WTC11 (cell line): ENCODE results near the gene PLXNA2. TPM values are rescaled to one million over a fixed set of nuclear protein-coding genes. Genes with fewer than 3 reads are reported as not detected.

ENCODE experiments used
- ATAC-seq: fragments of 200-7000 bp; cut with Tn5 transposase; 2 replicates; pipeline ENCODE4 v1.10.0; 2021; ENCODE audit warnings: mild to moderate bottlenecking, moderate library complexity
- CTCF ChIA-PET: fragments of 300-600 bp; sonication (Branson Sonifier 250); formaldehyde crosslinking; loops from one replicate; lab custom pipeline; 2021; ENCODE audit warnings: antibody characterized with exemption; lab: Charles Lee
- POLR2A ChIA-PET: fragments of 350-600 bp; sonication (Branson Sonifier 250); formaldehyde crosslinking; loops from one replicate; lab custom pipeline; 2021; ENCODE audit warnings: antibody characterized with exemption; lab: Charles Lee
- DNase-seq: peaks from one replicate; pipeline ENCODE4 v3.0.0; 2021; ENCODE audit warnings: low spot score
- H3K27ac Mint-ChIP-seq: 2 replicates; pipeline ENCODE4 v1.8.0; 2021; ENCODE audit warnings: mixed read lengths
- H3K27me3 Mint-ChIP-seq: 2 replicates; pipeline ENCODE4 v1.8.0; 2021; ENCODE audit warnings: low read depth, mild to moderate bottlenecking, moderate library complexity, mixed read lengths
- H3K36me3 Mint-ChIP-seq: 2 replicates; pipeline ENCODE4 v1.8.0; 2021; ENCODE audit warnings: mixed read lengths
- H3K4me1 Mint-ChIP-seq: 2 replicates; pipeline ENCODE4 v1.8.0; 2022; ENCODE audit warnings: mixed read lengths
- H3K4me3 Mint-ChIP-seq: 2 replicates; pipeline ENCODE4 v1.8.0; 2021; ENCODE audit warnings: mild to moderate bottlenecking, moderate library complexity, mixed read lengths
- H3K9me3 Mint-ChIP-seq: 2 replicates; pipeline ENCODE4 v1.8.0; 2021; ENCODE audit warnings: mixed read lengths
- ATF1 ChIP-seq: sonication (generic); formaldehyde crosslinking; IDR thresholded peaks from 2 replicates; pipeline ENCODE4 v1.8.1; 2023; ENCODE audit warnings: mild to moderate bottlenecking, moderate library complexity, missing genetic modification reagents
- CBFB ChIP-seq: sonication (generic); formaldehyde crosslinking; IDR thresholded peaks from 2 replicates; pipeline ENCODE4 v1.8.1; 2022; ENCODE audit warnings: mild to moderate bottlenecking, low read depth, missing genetic modification reagents
- CREM ChIP-seq: sonication (generic); formaldehyde crosslinking; IDR thresholded peaks from 2 replicates; pipeline ENCODE4 v1.8.1; 2022; ENCODE audit warnings: mild to moderate bottlenecking, missing genetic modification reagents, moderate library complexity
- CTCF ChIP-seq: fragments of 200-600 bp; IDR thresholded peaks from 2 replicates; pipeline ENCODE4 v1.8.0; 2022; ENCODE audit warnings: antibody characterized with exemption
- E2F4 ChIP-seq: sonication (generic); formaldehyde crosslinking; IDR thresholded peaks from 2 replicates; pipeline ENCODE4 v1.8.1; 2022; ENCODE audit warnings: low read depth, mild to moderate bottlenecking, moderate library complexity, missing genetic modification reagents, borderline replicate concordance
- ETV6 ChIP-seq: sonication (generic); formaldehyde crosslinking; IDR thresholded peaks from 2 replicates; pipeline ENCODE4 v1.8.1; 2022; ENCODE audit warnings: mild to moderate bottlenecking, missing genetic modification reagents
- FOXK1 ChIP-seq: sonication (generic); formaldehyde crosslinking; IDR thresholded peaks from 2 replicates; pipeline ENCODE4 v1.8.0; 2022; ENCODE audit warnings: mild to moderate bottlenecking, moderate library complexity, missing genetic modification reagents
- GABPB1 ChIP-seq: sonication (generic); formaldehyde crosslinking; IDR thresholded peaks from 2 replicates; pipeline ENCODE4 v1.8.1; 2023; ENCODE audit warnings: mild to moderate bottlenecking, missing genetic modification reagents
- JAZF1 ChIP-seq: fragments of 250-450 bp; sonication (Bioruptor Pico); IDR thresholded peaks from 2 replicates; pipeline ENCODE4 v1.9.0; 2021; ENCODE audit warnings: moderate library complexity, mild to moderate bottlenecking, inconsistent platforms
- NFYB ChIP-seq: sonication (generic); formaldehyde crosslinking; conservative IDR thresholded peaks from 2 replicates; pipeline ENCODE4 v1.8.0; 2022; ENCODE audit warnings: low read depth, missing genetic modification reagents
- NR1H2 ChIP-seq: sonication (generic); formaldehyde crosslinking; IDR thresholded peaks from 2 replicates; pipeline ENCODE4 v1.9.0; 2021; ENCODE audit warnings: mild to moderate bottlenecking, moderate library complexity, missing genetic modification reagents
- PRRX2 ChIP-seq: fragments of 250-450 bp; sonication (Bioruptor Pico); IDR thresholded peaks from 2 replicates; pipeline ENCODE4 v1.8.0; 2021; ENCODE audit warnings: mild to moderate bottlenecking
- RORB ChIP-seq: fragments of 250-450 bp; sonication (Bioruptor Pico); IDR thresholded peaks from 2 replicates; pipeline ENCODE4 v1.9.0; 2021; ENCODE audit warnings: mild to moderate bottlenecking
- ZBTB43 ChIP-seq: sonication (generic); formaldehyde crosslinking; IDR thresholded peaks from 2 replicates; pipeline ENCODE4 v1.8.1; 2023; ENCODE audit warnings: mild to moderate bottlenecking, missing genetic modification reagents
- ZNF121 ChIP-seq: sonication (generic); formaldehyde crosslinking; IDR thresholded peaks from 2 replicates; pipeline ENCODE4 v1.8.0; 2023; ENCODE audit warnings: missing genetic modification reagents
- ZNF219 ChIP-seq: sonication (generic); formaldehyde crosslinking; IDR thresholded peaks from 2 replicates; pipeline ENCODE4 v1.8.0; 2023; ENCODE audit warnings: missing genetic modification reagents, mild to moderate bottlenecking, borderline replicate concordance
- total RNA-seq: library from RNA; stranded (reverse); gene quantifications from 3 replicates; pipeline ENCODE4 v1.2.3, GENCODE V29; 2021
- TF ChIP-seq, protein P1 (sequence below): sonication (generic); formaldehyde crosslinking; IDR thresholded peaks from 2 replicates; pipeline ENCODE4 v1.8.0; 2022; ENCODE audit warnings: missing genetic modification reagents
- TF ChIP-seq, protein P2 (sequence below): sonication (generic); formaldehyde crosslinking; conservative IDR thresholded peaks from 2 replicates; pipeline ENCODE4 v1.8.1; 2022; ENCODE audit warnings: mild to moderate bottlenecking, missing genetic modification reagents
- TF ChIP-seq, protein P3 (sequence below): sonication (generic); formaldehyde crosslinking; IDR thresholded peaks from 2 replicates; pipeline ENCODE4 v1.8.1; 2022; ENCODE audit warnings: mild to moderate bottlenecking, missing genetic modification reagents, moderate library complexity, borderline replicate concordance

The PLXNA2 gene
- total RNA-seq, 1 experiment from 2014 or later: 4.2 TPM

DNA sequence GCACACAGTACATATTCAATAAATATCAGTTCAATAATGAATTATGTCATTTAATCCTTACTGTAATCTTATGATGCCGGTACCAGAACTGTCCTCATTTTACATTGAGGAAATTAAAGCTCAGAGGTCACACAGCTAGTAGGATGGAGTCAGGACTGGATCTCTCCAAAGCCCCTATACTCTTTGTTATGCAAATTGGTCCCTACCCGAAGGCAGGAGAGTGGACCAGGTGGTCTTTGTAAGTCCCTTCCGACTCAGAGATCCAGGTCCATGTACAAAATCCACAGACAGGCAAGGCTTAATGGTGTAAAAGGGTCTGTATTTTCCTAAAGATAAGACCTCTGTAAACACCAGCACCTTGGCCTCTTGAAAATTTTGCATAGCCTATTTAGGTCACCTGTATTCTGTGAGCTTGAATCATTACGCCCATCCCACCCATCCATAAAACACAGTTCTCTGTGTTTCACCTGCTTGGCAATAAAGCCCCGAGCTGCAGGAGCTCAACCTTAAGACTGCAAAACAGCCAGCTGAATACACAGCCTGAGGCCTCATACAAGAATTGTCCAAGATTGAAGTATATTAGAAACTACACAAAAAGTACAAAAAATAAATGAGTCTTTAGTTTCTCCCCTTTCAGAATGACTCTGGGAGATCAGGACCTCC, 41.7 kb downstream of the PLXNA2 start:
- no peaks in the 10 kb centered on the region for H3K36me3 Mint-ChIP-seq
- CTCF ChIA-PET: interaction anchor here (0.7 to 1.0 kb wide), 3 partner anchors 36 to 128 kb away, joined by 3 to 4 read pairs (median 4); no protein-coding TSS in a partner anchor
- peaks cover 20% of the 10 kb centered on the region for H3K4me1 Mint-ChIP-seq
- H3K27ac Mint-ChIP-seq: no peak overlapping the region
- TF ChIP-seq CBFB (CRISPR knock-in tag): no peak
- no peak for TF ChIP-seq PRRX2 (CRISPR knock-in tag)
- TF ChIP-seq, protein P1, sequence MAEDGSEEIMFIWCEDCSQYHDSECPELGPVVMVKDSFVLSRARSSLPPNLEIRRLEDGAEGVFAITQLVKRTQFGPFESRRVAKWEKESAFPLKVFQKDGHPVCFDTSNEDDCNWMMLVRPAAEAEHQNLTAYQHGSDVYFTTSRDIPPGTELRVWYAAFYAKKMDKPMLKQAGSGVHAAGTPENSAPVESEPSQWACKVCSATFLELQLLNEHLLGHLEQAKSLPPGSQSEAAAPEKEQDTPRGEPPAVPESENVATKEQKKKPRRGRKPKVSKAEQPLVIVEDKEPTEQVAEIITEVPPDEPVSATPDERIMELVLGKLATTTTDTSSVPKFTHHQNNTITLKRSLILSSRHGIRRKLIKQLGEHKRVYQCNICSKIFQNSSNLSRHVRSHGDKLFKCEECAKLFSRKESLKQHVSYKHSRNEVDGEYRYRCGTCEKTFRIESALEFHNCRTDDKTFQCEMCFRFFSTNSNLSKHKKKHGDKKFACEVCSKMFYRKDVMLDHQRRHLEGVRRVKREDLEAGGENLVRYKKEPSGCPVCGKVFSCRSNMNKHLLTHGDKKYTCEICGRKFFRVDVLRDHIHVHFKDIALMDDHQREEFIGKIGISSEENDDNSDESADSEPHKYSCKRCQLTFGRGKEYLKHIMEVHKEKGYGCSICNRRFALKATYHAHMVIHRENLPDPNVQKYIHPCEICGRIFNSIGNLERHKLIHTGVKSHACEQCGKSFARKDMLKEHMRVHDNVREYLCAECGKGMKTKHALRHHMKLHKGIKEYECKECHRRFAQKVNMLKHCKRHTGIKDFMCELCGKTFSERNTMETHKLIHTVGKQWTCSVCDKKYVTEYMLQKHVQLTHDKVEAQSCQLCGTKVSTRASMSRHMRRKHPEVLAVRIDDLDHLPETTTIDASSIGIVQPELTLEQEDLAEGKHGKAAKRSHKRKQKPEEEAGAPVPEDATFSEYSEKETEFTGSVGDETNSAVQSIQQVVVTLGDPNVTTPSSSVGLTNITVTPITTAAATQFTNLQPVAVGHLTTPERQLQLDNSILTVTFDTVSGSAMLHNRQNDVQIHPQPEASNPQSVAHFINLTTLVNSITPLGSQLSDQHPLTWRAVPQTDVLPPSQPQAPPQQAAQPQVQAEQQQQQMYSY (CRISPR knock-in tag): peak; percentile 80
- TF ChIP-seq, all 79 proteins: peak for 1
- DNase-seq: no peak
- POLR2A ChIA-PET: no interaction called here
- no peaks in the 10 kb centered on the region for H3K27me3 Mint-ChIP-seq
- no peaks in the 10 kb centered on the region for H3K9me3 Mint-ChIP-seq
- no peak overlapping the region for H3K4me3 Mint-ChIP-seq
- ATAC-seq: peak; percentile 71

DNA sequence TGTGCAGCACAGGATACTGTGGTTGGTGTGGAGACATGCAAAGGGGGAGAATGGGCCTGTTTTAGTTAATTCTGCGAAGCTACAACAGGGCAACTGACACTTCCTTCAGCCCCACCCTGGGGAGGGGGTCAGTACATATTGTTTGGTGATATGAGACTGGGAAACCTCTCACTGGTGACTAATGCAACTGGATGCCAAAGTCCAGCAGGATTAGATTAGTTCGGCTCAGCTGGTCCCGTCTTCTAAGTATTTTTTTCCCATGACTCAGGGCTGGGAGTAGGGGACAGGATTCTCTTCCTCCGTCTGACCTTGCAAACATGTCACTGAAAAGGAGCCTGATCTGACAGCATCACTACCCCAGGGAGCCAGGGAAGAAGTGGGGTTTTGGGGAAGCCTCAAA, 43.0 kb downstream of the PLXNA2 start:
- Mint-ChIP-seq H3K27me3 (no peaks in the 10 kb centered on the region), H3K27ac (no peak overlapping the region), H3K36me3 (no peaks in the 10 kb centered on the region), H3K4me1 (peaks cover 19% of the 10 kb centered on the region), H3K9me3 (no peaks in the 10 kb centered on the region), H3K4me3 (no peak overlapping the region)
- ChIA-PET CTCF (no interaction called here), POLR2A (no interaction called here)
- TF ChIP-seq JAZF1 (CRISPR knock-in tag): no peak
- TF ChIP-seq NFYB (CRISPR knock-in tag): no peak
- TF ChIP-seq ETV6 (CRISPR knock-in tag): no peak
- TF ChIP-seq ZNF219 (CRISPR knock-in tag): no peak
- no peak for TF ChIP-seq ZNF121 (CRISPR knock-in tag)
- TF ChIP-seq ZBTB43 (CRISPR knock-in tag): no peak
- no peak for TF ChIP-seq CREM (CRISPR knock-in tag)
- DNase-seq (no peak), ATAC-seq (no peak)

DNA sequence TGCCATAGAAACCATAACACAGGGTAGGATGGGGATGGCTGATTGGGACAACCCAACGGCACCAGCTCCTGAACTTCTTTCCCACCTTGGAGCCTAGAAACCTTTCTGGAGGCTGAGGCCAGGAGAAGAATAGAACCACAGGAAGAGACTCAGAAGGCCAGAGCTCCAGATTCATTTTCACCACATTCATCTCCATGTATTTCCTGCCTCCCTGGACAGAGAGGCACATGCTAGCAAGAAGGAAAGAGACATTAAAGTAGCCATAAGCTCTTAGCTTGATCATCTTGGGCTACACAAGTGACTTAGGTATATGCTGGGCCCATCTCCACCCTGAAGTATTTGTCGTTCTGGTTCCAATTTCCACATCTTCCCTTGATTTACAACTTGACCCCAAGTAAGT, 44.1 kb downstream of the PLXNA2 start:
- no peaks in the 10 kb centered on the region for H3K36me3 Mint-ChIP-seq
- no peak overlapping the region for H3K4me3 Mint-ChIP-seq
- no peaks in the 10 kb centered on the region for H3K9me3 Mint-ChIP-seq
- POLR2A ChIA-PET: no interaction called here
- peaks cover 19% of the 10 kb centered on the region for H3K4me1 Mint-ChIP-seq
- no peak for DNase-seq
- H3K27me3 Mint-ChIP-seq: no peaks in the 10 kb centered on the region
- H3K27ac Mint-ChIP-seq: no peak overlapping the region
- TF ChIP-seq FOXK1 (no peak), GABPB1 (CRISPR knock-in tag) (no peak), CTCF (no peak), ATF1 (CRISPR knock-in tag) (no peak), RORB (CRISPR knock-in tag) (no peak), E2F4 (CRISPR knock-in tag) (no peak), NR1H2 (CRISPR knock-in tag) (no peak)
- TF ChIP-seq, protein P2, sequence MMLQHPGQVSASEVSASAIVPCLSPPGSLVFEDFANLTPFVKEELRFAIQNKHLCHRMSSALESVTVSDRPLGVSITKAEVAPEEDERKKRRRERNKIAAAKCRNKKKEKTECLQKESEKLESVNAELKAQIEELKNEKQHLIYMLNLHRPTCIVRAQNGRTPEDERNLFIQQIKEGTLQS (CRISPR knock-in tag): no peak
- TF ChIP-seq, protein P3, sequence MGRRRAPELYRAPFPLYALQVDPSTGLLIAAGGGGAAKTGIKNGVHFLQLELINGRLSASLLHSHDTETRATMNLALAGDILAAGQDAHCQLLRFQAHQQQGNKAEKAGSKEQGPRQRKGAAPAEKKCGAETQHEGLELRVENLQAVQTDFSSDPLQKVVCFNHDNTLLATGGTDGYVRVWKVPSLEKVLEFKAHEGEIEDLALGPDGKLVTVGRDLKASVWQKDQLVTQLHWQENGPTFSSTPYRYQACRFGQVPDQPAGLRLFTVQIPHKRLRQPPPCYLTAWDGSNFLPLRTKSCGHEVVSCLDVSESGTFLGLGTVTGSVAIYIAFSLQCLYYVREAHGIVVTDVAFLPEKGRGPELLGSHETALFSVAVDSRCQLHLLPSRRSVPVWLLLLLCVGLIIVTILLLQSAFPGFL (CRISPR knock-in tag): no peak
- TF ChIP-seq, all 79 proteins: peak for 0
- ATAC-seq: no peak
- CTCF ChIA-PET: interaction anchor here (1.1 to 2.3 kb wide), 2 partner anchors 9 to 68 kb away, joined by 3 to 7 read pairs; no protein-coding TSS in a partner anchor
